Thyroid gland (tissue), 4 donors: ENCODE results near the gene NOL12. TPM values are rescaled to one million over a fixed set of nuclear protein-coding genes. Genes with fewer than 3 reads are reported as not detected.

ENCODE experiments used
- DNase-seq, 2 donors: peaks; one replicate each; pipeline ENCODE4 v3.0.0-alpha.2; 2019
- H3K27ac ChIP-seq, 3 donors: fragments of 200-600 bp; sonication (generic); 1 replicate in 2 of 3; 2 replicates in 1 of 3; pipeline ENCODE4 v1.5.1; 2016 to 2019; ENCODE audit warnings: mild to moderate bottlenecking in 1 of 3, moderate library complexity in 1 of 3
- H3K27me3 ChIP-seq: fragments of 200-600 bp; sonication (generic); one replicate; pipeline ENCODE4 v1.5.1; 2019
- H3K36me3 ChIP-seq, 2 donors: fragments of 200-600 bp; sonication (generic); one replicate each; pipeline ENCODE4 v1.5.1; 2016 to 2019
- H3K4me1 ChIP-seq, 2 donors: fragments of 200-600 bp; sonication (generic); one replicate each; pipeline ENCODE4 v1.5.1; 2017 to 2019
- H3K4me3 ChIP-seq, 3 donors: fragments of 200-600 bp; sonication (generic); replicated peaks in 1 of 3; 1 replicate in 2 of 3; 2 replicates in 1 of 3; pipeline ENCODE4 v1.5.1; 2016; ENCODE audit warnings: mild to moderate bottlenecking in 1 of 3
- H3K9me3 ChIP-seq: fragments of 200-600 bp; sonication (generic); one replicate; pipeline ENCODE4 v1.5.1; 2017
- CTCF ChIP-seq, 6 experiments: fragments of 200-600 bp in 3 of 6; fragments of 450-650 bp in 3 of 6; sonication (generic) in 3 of 6; IDR thresholded peaks; one replicate each; pipeline ENCODE4 v1.5.1; 2016 to 2019; ENCODE audit warnings: antibody characterized with exemption in 6 of 6, mild to moderate bottlenecking in 2 of 6, inconsistent platforms in 1 of 6, moderate library complexity in 1 of 6
- POLR2A ChIP-seq, 2 donors: fragments of 450-650 bp; IDR thresholded peaks; one replicate each; pipeline ENCODE4 v1.6.1; 2017; ENCODE audit warnings: antibody characterized with exemption in 2 of 2, mild to moderate bottlenecking in 2 of 2, moderate library complexity in 1 of 2
- WGBS, 2 donors: methylation state at CpG; one replicate each; pipeline ENCODE4 v1.1.5; 2017; 5-methylcytosine and 5-hydroxymethylcytosine counted together
- intact Hi-C: fragments of 100-400 bp; cut with DNase I; formaldehyde crosslinking; loops from one replicate; pipeline ENCODE4 v1.15.1; 2023
- total RNA-seq, 4 donors: library from RNA; depleted of rRNA; stranded (reverse); fragments of >200 nt; gene quantifications; one replicate each; pipeline ENCODE4 v1.2.3, GENCODE V29; 2016

The NOL12 gene
- total RNA-seq, 4 donors from 2014 or later = 18.7 to 52.6 (median 47.6) TPM

DNA sequence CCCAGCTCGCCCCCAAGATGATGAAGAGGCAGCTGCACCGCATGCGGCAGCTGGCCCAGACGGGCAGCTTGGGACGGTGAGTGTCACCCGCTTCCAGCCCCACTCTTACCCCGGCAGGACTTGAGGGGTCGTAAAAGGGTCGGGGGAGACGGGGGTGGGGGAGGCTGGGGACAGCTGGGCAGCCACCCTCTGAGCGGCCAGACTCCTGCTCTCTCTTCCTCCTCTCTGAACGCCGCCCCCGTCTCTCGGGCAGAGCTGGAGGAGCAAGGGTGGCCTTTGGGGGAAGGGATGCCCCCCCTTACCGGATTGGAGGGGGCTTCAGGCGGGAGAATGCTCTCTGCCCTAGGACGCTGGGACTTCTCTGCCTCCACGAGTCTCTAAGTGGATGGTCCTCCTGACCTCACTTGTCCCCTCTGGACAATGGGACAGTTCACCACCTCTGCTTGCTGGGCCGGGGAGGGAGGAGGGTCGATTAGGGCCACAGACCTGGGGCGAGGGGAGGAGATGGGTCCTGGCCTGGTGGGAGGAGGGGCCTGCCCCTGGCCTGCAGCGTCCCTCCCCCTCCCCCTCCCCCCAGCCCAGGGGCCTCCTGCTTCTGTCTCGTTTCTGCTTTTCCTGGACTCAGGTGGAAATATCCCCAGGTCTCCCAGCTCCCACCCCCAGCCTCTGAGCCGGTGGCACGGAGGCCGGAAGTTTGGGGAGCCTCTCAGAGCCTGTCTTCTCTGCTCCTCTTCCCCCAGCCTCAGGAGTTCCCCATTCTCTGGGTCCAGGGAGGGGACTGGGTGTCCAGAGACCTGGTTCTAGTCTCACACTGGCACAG is 46.2 kb upstream of the NOL12 start:
- intact Hi-C loops = loop anchor here (5.0 to 10.0 kb wide), 2 partner anchors 47 to 155 kb away; partner anchors contain the start of gene NOL12
- Histone ChIP-seq H3K4me1 (peaks cover 7 to 23% of the 10 kb centered on the region in 2 donors), H3K27ac (peak overlapping the region in 2 of 3 donors; percentile 7 to 34), H3K27me3 (no peaks in the 10 kb centered on the region), H3K9me3 (no peaks in the 10 kb centered on the region), H3K4me3 (peak overlapping the region; percentile 33 to 52 (median 47)), H3K36me3 (no peaks in the 10 kb centered on the region)
- no peak for TF ChIP-seq CTCF (IDR thresholded peaks at IDR 0.05)
- no peak for TF ChIP-seq POLR2A (IDR thresholded peaks at IDR 0.05)
- WGBS, 2 donors = 15 to 21% methylated on average over 7 to 13 of the region's 27 CpGs
- no peak for DNase-seq

DNA sequence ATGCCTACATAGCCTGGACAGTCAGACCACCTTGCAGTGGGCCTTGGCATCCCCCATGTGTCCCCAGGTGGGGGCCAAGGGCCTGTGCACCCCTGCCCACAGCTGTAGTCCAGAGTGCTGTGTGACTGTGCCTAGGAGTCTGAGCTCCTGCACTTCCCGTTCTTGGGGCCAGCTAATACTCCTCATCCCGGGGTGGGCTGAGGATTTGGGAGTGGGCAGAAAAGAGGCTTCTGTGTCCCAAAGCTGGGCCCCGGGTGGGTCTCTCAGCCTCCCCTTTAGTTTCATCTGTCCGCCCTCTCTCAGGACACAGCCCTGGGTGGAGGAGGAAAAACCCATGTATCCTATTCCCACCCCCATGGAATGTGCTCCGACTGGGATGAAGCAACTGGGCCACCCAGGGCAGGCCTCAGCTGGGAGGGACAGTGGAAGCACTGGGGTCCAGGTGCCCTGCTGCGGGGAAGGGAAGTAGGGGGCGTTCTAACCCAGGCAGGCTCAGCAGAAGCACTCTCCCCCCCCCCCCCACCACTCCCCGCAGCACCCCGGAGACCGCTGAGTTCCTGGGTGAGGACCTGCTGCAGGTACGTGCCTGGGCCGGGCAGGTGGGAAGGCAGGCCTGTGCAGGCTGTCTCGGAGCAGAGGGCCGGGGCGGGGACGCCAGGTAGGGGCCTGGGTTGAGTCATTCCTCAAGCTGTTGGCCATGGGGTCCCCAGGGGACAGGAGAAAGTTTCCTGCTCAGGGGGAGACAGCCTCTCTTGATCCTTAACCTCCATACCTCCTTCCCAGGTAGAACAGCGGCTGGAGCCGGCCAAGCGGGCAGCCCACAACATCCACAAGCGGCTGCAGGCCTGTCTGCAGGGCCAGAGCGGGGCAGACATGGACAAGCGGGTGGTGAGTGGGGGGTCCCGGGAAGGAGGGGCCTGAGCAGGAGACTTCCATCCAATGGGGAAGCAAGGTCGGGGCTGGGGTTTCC is 45.3 kb upstream of the NOL12 start:
- 85 to 87% methylated on average over 7 to 13 of the region's 24 CpGs for WGBS, 2 donors
- H3K4me1 ChIP-seq = peaks cover 7 to 23% of the 10 kb centered on the region in 2 donors
- no peak overlapping the region for H3K27ac ChIP-seq
- intact Hi-C loops = loop anchor here (5.0 to 10.0 kb wide), 2 partner anchors 46 to 154 kb away; partner anchors contain the start of gene NOL12
- DNase-seq = no peak
- H3K27me3 ChIP-seq = no peaks in the 10 kb centered on the region
- no peak for TF ChIP-seq CTCF (IDR thresholded peaks at IDR 0.05)
- TF ChIP-seq POLR2A (IDR thresholded peaks at IDR 0.05) = no peak
- H3K9me3 ChIP-seq = no peaks in the 10 kb centered on the region
- no peaks in the 10 kb centered on the region for H3K36me3 ChIP-seq
- H3K4me3 ChIP-seq = no peak overlapping the region

DNA sequence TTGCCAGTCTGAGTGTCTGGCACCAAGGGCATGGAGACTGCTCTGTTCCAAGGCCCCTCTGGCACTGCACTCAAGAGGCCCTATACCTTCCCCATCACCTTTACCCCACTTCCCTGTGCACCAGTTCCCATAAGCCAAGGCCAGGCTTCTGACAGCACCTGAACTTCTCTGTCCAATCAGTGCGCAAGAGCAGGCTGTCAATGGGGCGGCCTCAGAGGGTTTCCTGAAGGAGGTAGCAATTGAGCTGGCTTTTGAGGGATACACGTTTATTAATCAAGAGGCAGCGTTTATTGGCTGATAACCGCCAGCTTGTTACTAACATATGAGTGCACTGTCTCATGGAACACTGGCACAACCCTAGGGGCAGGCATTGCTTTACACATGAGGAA is 44.6 kb upstream of the NOL12 start:
- H3K36me3 ChIP-seq = no peaks in the 10 kb centered on the region
- 96 to 98% methylated on average over 5 of the region's 5 CpGs for WGBS, 2 donors
- no peaks in the 10 kb centered on the region for H3K9me3 ChIP-seq
- intact Hi-C loops = loop anchor here (5.0 to 10.0 kb wide), 2 partner anchors 46 to 153 kb away; partner anchors contain the start of gene NOL12
- DNase-seq = no peak
- H3K27ac ChIP-seq = no peak overlapping the region
- H3K4me3 ChIP-seq = no peak overlapping the region
- H3K4me1 ChIP-seq = peaks cover 7 to 23% of the 10 kb centered on the region in 2 donors
- no peak for TF ChIP-seq POLR2A (IDR thresholded peaks at IDR 0.05)
- no peaks in the 10 kb centered on the region for H3K27me3 ChIP-seq

GRCh38 chr22:37643225-37643847 is 42.8 kb upstream of the NOL12 start:
- no peak overlapping the region for H3K27ac ChIP-seq
- TF ChIP-seq CTCF (IDR thresholded peaks at IDR 0.05) (peak; percentile 78 to 96 (median 87)), POLR2A (IDR thresholded peaks at IDR 0.05) (no peak)
- intact Hi-C loops = loop anchor here (5.0 to 10.0 kb wide), 2 partner anchors 44 to 151 kb away; partner anchors contain the start of gene NOL12
- no peak overlapping the region for H3K4me3 ChIP-seq
- H3K36me3 ChIP-seq = no peaks in the 10 kb centered on the region
- no peaks in the 10 kb centered on the region for H3K9me3 ChIP-seq
- 50 to 52% methylated on average over 5 to 8 of the region's 9 CpGs for WGBS, 2 donors
- no peaks in the 10 kb centered on the region for H3K27me3 ChIP-seq
- H3K4me1 ChIP-seq = peaks cover 7 to 23% of the 10 kb centered on the region in 2 donors
- DNase-seq = peak; percentile 84 to 87

- no peak for TF ChIP-seq CTCF (IDR thresholded peaks at IDR 0.05)
- no peak for TF ChIP-seq POLR2A (IDR thresholded peaks at IDR 0.05)
- Histone ChIP-seq H3K27me3 (no peaks in the 10 kb centered on the region), H3K4me3 (no peak overlapping the region), H3K4me1 (peaks cover 0 to 3% of the 10 kb centered on the region in 2 donors), H3K36me3 (no peaks in the 10 kb centered on the region), H3K27ac (no peak overlapping the region), H3K9me3 (no peaks in the 10 kb centered on the region)
- no peak for DNase-seq
- 95 to 97% methylated on average over 5 to 8 of the region's 9 CpGs for WGBS, 2 donors
- intact Hi-C loops = loop anchor here (10.0 kb wide), 1 partner anchor 147 kb away; no protein-coding TSS in a partner anchor
Measured at GRCh38 chr22:37647317-37647716, 38.8 kb upstream of the NOL12 start.
